Stimulated activated CD4-positive, alpha-beta T cell treated with anti-CD3 and anti-CD28 coated beads, Interleukin-2, amount 100 ng/mL, for 24 hours (primary cell): Measurements from ENCODE around the gene MINDY3.
"Not testable (repeated sequence)": the region's sequence is repeated elsewhere in the genome, so short reads cannot be mapped to it uniquely, and the experiment has no call there.

Source experiments
- DNase-seq, 2 donors: peaks; one replicate each; pipeline ENCODE4 v3.0.0-alpha.2; 2020

Gene MINDY3

GRCh38 chr10:15859906-15860691 is at the start of gene MINDY3:
TSS of gene MINDY3 (minus strand) at chr10:15860507. CDS start at chr10:15860299, 208 bp downstream.
- peak; percentile 79 to 86 for DNase-seq

- no peak for DNase-seq
Measured at GRCh38 chr10:15901889-15902288, 41.6 kb upstream of the MINDY3 start.

- no peak for DNase-seq
Measured at GRCh38 chr10:15898046-15898445, 37.7 kb upstream of the MINDY3 start.

- no peak for DNase-seq
Measured at GRCh38 chr10:15897287-15897686, 37.0 kb upstream of the MINDY3 start.

- DNase-seq: no peak
Measured at GRCh38 chr10:15896654-15897053, 36.3 kb upstream of the MINDY3 start.

GRCh38 chr10:15884447-15884846 is 24.1 kb upstream of the MINDY3 start:
- DNase-seq: no peak

GRCh38 chr10:15881542-15881941 is 21.2 kb upstream of the MINDY3 start:
- no peak for DNase-seq

GRCh38 chr10:15879663-15880062 is 19.4 kb upstream of the MINDY3 start:
- DNase-seq: no peak

- DNase-seq: no peak
Measured at GRCh38 chr10:15879058-15879457, 18.8 kb upstream of the MINDY3 start.

- no peak for DNase-seq
Measured at GRCh38 chr10:15877836-15878576, 17.7 kb upstream of the MINDY3 start.

- DNase-seq: not testable (repeated sequence)
Measured at GRCh38 chr10:15876274-15876673, 16.0 kb upstream of the MINDY3 start.

- DNase-seq: not testable (repeated sequence)
Measured at GRCh38 chr10:15872645-15873044, 12.3 kb upstream of the MINDY3 start.

- no peak for DNase-seq
Measured at GRCh38 chr10:15871823-15872222, 11.5 kb upstream of the MINDY3 start.

- no peak for DNase-seq
Measured at GRCh38 chr10:15869935-15870334, 9.6 kb upstream of the MINDY3 start.

GRCh38 chr10:15868006-15868405 is 7.7 kb upstream of the MINDY3 start:
- DNase-seq: no peak

GRCh38 chr10:15865304-15865703 is 5.0 kb upstream of the MINDY3 start:
- no peak for DNase-seq

GRCh38 chr10:15864419-15864818 is 4.1 kb upstream of the MINDY3 start:
- DNase-seq: no peak

GRCh38 chr10:15863733-15864132 is 3.4 kb upstream of the MINDY3 start:
- DNase-seq: no peak

- no peak for DNase-seq
Measured at GRCh38 chr10:15863323-15863722, 3.0 kb upstream of the MINDY3 start.

- no peak for DNase-seq
Measured at GRCh38 chr10:15860692-15861201, 440 bp upstream of the MINDY3 start.

- DNase-seq: no peak
Measured at GRCh38 chr10:15859509-15859905, 800 bp downstream of the MINDY3 start.

- no peak for DNase-seq
Measured at GRCh38 chr10:15858861-15859281, 1.4 kb downstream of the MINDY3 start.

- no peak for DNase-seq
Measured at GRCh38 chr10:15857107-15857575, 3.2 kb downstream of the MINDY3 start.
